ENCODE results near the gene SRSF10.

SRSF10 gene

DNA sequence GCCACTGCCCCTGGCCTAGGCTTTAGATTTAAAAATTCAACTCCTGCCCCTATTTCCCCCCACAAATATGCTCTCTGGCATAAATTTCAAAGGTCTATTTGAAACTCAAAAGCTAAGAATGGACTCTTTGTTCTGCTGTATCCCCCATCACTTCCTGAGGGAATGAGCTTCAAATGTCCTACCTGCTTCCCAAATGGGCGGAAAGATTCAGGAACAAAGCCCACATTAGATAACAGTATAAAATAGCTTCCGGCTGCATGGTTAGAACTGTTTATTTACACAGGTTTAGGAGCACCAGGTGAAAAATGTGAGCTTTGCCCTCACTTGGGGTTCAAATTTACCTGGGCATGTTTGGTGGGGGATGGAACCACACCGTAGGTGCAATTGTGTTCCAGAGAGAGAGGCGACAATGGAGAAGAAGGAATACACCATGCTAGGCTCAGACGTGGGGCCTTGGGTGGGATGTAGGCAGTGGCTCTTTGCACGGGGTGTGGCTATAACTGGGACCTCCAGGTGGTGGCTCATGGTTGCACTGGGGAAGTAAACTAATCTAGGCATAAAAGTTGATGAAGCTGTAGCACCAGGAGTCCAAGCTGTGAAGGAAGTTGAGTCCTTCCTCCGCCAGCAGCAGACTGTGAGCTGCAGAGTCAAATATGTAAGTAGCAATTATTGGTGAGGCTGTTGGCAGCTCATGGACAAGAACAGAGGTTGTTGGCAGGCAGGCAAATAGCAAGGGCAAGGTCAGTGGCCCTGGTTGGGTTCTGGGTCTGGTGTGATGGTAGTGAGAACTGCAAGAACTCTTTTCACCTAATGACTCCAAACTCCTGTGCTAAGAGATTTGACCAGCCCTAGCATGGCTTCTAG, 41.5 kb upstream of the SRSF10 start:
- no peaks in the 10 kb centered on the region for H3K27me3 ChIP-seq (ENCODE audit: low read depth, low read length)
- no peak for TF ChIP-seq EZH2phosphoT487 (IDR thresholded peaks at IDR 0.05; ENCODE audit: low read depth)
- TF ChIP-seq CTCF (IDR thresholded peaks at IDR 0.05; ENCODE audit: low read depth, low read length) = no peak

DNA sequence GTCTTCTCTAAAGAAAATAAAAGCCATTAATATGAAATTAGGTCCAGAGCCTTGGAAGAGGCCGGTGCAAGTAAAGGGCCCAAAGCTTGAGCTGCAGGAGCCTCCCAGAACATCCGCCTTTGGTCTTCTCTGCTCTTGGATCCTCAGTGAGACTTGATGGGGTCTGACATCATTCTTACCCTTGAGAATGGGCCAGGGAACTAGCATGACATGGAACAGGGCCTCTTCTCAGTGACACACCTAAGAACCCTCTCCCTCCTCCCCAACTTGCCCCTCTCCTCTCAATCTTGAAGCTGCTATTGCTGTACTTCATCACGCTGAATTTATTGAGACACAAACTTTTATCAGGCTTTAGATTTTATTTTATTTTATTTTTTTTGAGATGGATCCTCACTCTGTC, 40.3 kb upstream of the SRSF10 start:
- no peaks in the 10 kb centered on the region for H3K9me3 ChIP-seq (ENCODE audit: insufficient read depth, low read length)
- H3K4me3 ChIP-seq (ENCODE audit: low read length) = no peak overlapping the region
- H3K4me1 ChIP-seq (ENCODE audit: low read length) = peaks cover 1% of the 10 kb centered on the region; the same call in 1 of the 2 replicates
- no peak overlapping the region for H3K27ac ChIP-seq (ENCODE audit: low read length)
- no peaks in the 10 kb centered on the region for H3K79me2 ChIP-seq (ENCODE audit: low read length)
- no peaks in the 10 kb centered on the region for H4K20me1 ChIP-seq (ENCODE audit: insufficient read depth, low read length)
- H2AFZ ChIP-seq (ENCODE audit: low read depth, low read length) = no peak overlapping the region
- H3K36me3 ChIP-seq (replicated peaks; ENCODE audit: low read depth, low read length) = no peaks in the 10 kb centered on the region
- H3K4me2 ChIP-seq (ENCODE audit: low read length) = no peak overlapping the region
- H3K27me3 ChIP-seq (ENCODE audit: low read depth, low read length) = no peaks in the 10 kb centered on the region
- TF ChIP-seq CTCF (IDR thresholded peaks at IDR 0.05; ENCODE audit: low read depth, low read length) = no peak
- no peak for TF ChIP-seq EZH2phosphoT487 (IDR thresholded peaks at IDR 0.05; ENCODE audit: low read depth)
- no peak overlapping the region for H3K9ac ChIP-seq (ENCODE audit: low read length)

More for the DNA sequence above, 41.5 kb upstream of the SRSF10 start:
- no peak overlapping the region for H2AFZ ChIP-seq (ENCODE audit: low read depth, low read length)
- no peaks in the 10 kb centered on the region for H4K20me1 ChIP-seq (ENCODE audit: insufficient read depth, low read length)
- H3K36me3 ChIP-seq (replicated peaks; ENCODE audit: low read depth, low read length) = no peaks in the 10 kb centered on the region
- no peak overlapping the region for H3K9ac ChIP-seq (ENCODE audit: low read length)
- no peaks in the 10 kb centered on the region for H3K79me2 ChIP-seq (ENCODE audit: low read length)
- H3K27ac ChIP-seq (ENCODE audit: low read length) = no peak overlapping the region
- H3K4me2 ChIP-seq (ENCODE audit: low read length) = no peak overlapping the region
- peaks cover 4% of the 10 kb centered on the region; the same call in 1 of the 2 replicates for H3K4me1 ChIP-seq (ENCODE audit: low read length)
- H3K4me3 ChIP-seq (ENCODE audit: low read length) = no peak overlapping the region
- H3K9me3 ChIP-seq (ENCODE audit: insufficient read depth, low read length) = no peaks in the 10 kb centered on the region

DNA sequence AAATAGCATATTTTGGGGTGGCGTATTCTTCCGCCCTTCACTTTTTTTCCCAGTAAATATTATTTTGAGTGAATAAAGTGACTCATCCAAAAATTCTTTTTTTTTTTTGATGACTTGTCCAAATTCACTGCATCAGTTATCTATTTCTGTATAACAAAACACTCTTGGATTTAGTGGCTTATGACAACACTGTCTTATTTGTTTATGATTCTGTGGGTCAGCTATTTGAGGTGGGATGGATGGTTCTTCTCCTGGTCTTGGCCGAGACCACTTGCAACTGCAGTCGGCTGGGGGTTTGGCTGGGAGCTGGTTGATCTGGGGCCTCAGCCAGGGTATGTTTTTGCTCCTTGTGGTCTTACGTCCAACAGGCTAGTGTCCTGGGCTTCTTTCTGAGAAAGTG, 39.9 kb upstream of the SRSF10 start:
- no peak overlapping the region for H3K27ac ChIP-seq (ENCODE audit: low read length)

More for the DNA sequence above, 39.9 kb upstream of the SRSF10 start:
- TF ChIP-seq EZH2phosphoT487 (IDR thresholded peaks at IDR 0.05; ENCODE audit: low read depth) (no peak), CTCF (IDR thresholded peaks at IDR 0.05; ENCODE audit: low read depth, low read length) (no peak)
- H2AFZ ChIP-seq (ENCODE audit: low read depth, low read length) = no peak overlapping the region
- no peaks in the 10 kb centered on the region for H4K20me1 ChIP-seq (ENCODE audit: insufficient read depth, low read length)
- H3K4me1 ChIP-seq (ENCODE audit: low read length) = no peaks in the 10 kb centered on the region
- no peak overlapping the region for H3K4me2 ChIP-seq (ENCODE audit: low read length)
- H3K27me3 ChIP-seq (ENCODE audit: low read depth, low read length) = no peaks in the 10 kb centered on the region
- H3K4me3 ChIP-seq (ENCODE audit: low read length) = no peak overlapping the region
- no peaks in the 10 kb centered on the region for H3K36me3 ChIP-seq (replicated peaks; ENCODE audit: low read depth, low read length)
- no peaks in the 10 kb centered on the region for H3K79me2 ChIP-seq (ENCODE audit: low read length)
- no peaks in the 10 kb centered on the region for H3K9me3 ChIP-seq (ENCODE audit: insufficient read depth, low read length)
- H3K9ac ChIP-seq (ENCODE audit: low read length) = no peak overlapping the region
